Islet precursor cell (in vitro differentiated cells): Measurements from ENCODE around the gene ST8SIA5.

Experiments used
- DNase-seq: peaks from one replicate; pipeline ENCODE4 v3.0.0-alpha.2; 2018

The ST8SIA5 gene

DNA sequence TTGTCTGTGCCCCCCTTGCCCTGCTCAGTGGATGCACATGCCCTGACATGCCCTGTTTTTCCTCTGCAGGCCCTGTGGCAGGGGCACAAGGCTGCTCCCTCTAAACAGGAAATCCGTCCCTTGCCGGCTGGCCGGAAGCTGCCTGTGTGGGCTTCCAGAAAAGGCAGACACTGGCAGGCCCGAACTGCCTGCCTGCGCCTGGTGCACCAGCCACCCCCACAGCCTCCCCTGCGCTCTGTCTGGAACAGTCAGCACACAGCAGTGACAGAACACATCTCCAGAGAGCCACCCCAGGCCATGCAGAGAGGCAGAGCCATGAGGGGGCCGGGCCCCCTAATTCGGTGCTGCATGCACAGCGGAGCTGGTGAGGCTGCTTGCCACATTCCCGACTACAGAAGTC is 133.3 kb downstream of the ST8SIA5 start:
- DNase-seq = no peak

- no peak for DNase-seq
Measured at GRCh38 chr18:46622999-46623398, 133.9 kb downstream of the ST8SIA5 start.

- no peak for DNase-seq
Measured at GRCh38 chr18:46622451-46622850, 134.4 kb downstream of the ST8SIA5 start.

DNA sequence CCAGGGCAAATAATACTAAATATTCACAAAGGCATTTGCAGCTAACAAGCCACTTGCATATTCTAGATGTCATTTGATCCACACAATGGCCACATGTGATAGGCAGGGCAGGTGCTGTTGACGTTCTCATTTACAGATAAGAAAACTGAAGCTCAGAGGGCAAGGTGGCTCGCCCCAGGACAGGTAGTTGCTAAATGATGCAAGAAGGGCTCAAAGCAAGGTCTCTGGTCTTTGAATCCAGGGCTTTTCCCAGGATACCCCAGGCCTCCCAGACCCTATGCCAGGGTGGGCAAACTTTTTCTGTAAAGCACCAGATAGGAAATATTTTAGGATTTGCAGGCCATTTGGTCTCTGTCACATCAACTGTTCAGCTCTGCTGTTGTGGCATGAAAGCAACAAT is 135.0 kb downstream of the ST8SIA5 start:
- no peak for DNase-seq

DNA sequence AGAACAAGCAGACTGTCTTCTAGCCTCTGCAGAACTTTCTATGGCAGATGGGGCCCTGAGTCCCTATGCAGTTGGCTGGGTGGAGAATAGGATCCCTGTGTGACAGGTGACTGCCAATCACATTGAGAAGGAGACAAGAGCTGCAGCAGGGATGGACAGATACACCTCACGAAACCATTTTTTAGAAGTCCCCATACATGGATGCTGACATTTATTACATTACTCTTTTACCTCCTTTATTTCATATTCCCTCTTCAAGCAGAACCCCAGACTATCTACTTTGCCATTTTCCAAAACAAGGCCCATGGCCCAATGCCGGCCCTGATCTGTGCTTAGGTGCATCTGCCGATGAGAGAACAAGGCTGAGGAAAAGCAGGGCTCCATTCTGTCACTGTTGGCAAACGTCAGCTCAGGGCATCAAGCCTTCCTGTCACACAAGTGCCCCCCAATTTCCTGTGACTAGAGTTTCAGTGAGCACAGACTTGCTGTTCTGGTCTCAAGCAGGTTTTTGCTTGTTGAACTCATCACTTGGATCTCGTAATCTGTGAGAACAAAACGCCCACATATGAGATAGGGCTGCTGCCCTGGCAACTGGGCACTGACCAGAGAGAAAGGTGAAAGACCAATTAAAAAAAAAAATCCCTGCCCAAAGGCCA is 135.6 kb downstream of the ST8SIA5 start:
- DNase-seq = no peak

DNA sequence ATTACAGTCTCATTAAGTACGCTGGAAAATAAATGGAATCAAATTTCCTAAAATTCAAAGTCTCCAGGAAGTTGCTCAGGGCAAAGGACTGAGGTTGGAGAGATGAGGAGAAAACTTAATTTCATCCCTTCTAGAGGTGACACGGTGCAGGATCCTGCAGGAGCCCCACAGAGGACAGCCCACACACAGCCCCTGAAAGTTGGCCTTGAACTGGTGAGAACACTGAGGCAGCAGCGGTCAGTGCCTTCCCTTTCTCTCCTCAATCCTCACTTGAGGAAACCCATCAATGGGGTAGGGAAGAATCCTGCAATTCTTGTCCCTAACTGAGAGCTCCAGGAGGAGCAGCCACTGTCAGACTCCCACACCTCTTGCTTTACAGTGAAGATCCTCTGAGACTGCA is 137.3 kb downstream of the ST8SIA5 start:
- no peak for DNase-seq
